Activated CD4-positive, alpha-beta memory T cell treated with anti-CD3 and anti-CD28 coated beads, Interleukin-2, amount 10 ng/mL, durations not matched to agents 7 days and 5 days (primary cell): ENCODE measurements around the gene MELTF. TPM values are rescaled to one million over a fixed set of nuclear protein-coding genes. Genes with fewer than 3 reads are reported as not detected.
"Not testable (repeated sequence)": the region's sequence is repeated elsewhere in the genome, so short reads cannot be mapped to it uniquely, and the experiment has no call there.

Experiments used
- CTCF ChIA-PET: fragments of 350-600 bp; sonication (Branson Sonifier 250); formaldehyde crosslinking; loops from one replicate; lab custom pipeline; 2021; ENCODE audit warnings: antibody characterized with exemption, inconsistent platforms; lab: Charles Lee
- POLR2A ChIA-PET: fragments of 350-600 bp; sonication (Branson Sonifier 250); formaldehyde crosslinking; loops from one replicate; lab custom pipeline; 2021; ENCODE audit warnings: antibody characterized with exemption; lab: Charles Lee
- DNase-seq: peaks from one replicate; pipeline ENCODE4 v3.0.0-alpha.2; 2020
- H3K27ac Mint-ChIP-seq: one replicate; pipeline ENCODE4 v1.8.0; 2021; ENCODE audit warnings: mild to moderate bottlenecking, mixed read lengths
- H3K27me3 Mint-ChIP-seq: one replicate; pipeline ENCODE4 v1.8.0; 2021; ENCODE audit warnings: mixed read lengths
- H3K36me3 Mint-ChIP-seq: one replicate; pipeline ENCODE4 v1.8.0; 2021; ENCODE audit warnings: low read depth, mixed read lengths
- H3K4me1 Mint-ChIP-seq: one replicate; pipeline ENCODE4 v1.8.0; 2021; ENCODE audit warnings: mixed read lengths
- H3K4me3 Mint-ChIP-seq: one replicate; pipeline ENCODE4 v1.8.0; 2021; ENCODE audit warnings: mild to moderate bottlenecking, mixed read lengths
- H3K9me3 Mint-ChIP-seq: one replicate; pipeline ENCODE4 v1.8.0; 2021; ENCODE audit warnings: mixed read lengths
- total RNA-seq, 2 experiments: library from RNA; stranded (reverse); gene quantifications; one replicate each; pipeline ENCODE4 v1.2.3, GENCODE V29; 2021

The MELTF gene
- 1 to 10 TPM; 5.1 to 6.1 TPM for total RNA-seq

DNA sequence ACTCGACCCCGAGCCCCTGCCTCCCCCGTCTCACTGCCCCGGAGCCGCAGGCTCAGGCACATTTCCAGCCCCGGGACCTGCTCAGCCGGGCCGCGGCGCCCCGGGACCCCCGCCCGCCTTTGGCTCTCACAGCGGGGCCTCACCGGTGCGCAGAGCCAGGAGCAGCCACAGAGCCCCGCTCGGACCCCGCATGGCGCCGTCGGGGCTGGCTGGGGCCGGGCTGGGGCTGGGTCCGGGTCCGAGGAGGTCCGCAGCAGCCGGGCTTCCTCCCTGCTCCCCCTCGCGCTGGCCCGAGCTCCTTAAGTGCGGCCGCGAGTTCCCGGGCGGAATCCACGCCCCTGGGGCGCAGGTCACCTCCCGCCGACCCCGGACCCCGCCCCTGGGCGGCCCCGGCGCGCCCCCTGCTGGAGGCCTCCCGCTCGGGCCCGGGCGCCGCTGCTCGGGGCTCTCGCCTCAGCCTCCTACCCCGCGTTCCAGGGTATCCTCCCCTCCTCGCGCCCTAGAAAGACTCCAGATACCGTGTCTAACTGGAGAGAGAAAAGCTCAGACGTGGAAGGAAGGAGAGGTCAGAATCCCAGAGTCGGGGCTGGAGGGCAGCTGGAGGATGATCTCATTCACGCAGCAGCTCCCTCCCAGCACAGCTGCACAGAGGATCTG is at the start of gene MELTF:
Gene MELTF (minus strand): TSS at position 307 of the 657 bp plus-strand sequence. CDS start 115 bp downstream, at position 192.
- DNase-seq = peak; percentile 75
- peak within 1 kb of the TSS; percentile 67 for H3K4me3 Mint-ChIP-seq
- no peaks in the 10 kb centered on the region for H3K36me3 Mint-ChIP-seq
- ChIA-PET CTCF (interaction anchor here (0.6 to 4.9 kb wide), 18 partner anchors 8 to 272 kb away, joined by 3 to 58 read pairs (median 3); partner anchors contain the start of gene SENP5), POLR2A (interaction anchor here (1.0 to 3.6 kb wide), 4 partner anchors 10 to 762 kb away, joined by 3 to 21 read pairs (median 4); partner anchors contain the start of genes LRCH3 and SENP5)
- H3K4me1 Mint-ChIP-seq = peaks cover 27% of the 10 kb centered on the region
- H3K27me3 Mint-ChIP-seq = peaks cover 3% of the 10 kb centered on the region
- no peak within 1 kb of the TSS for H3K27ac Mint-ChIP-seq
- H3K9me3 Mint-ChIP-seq = peaks cover 8% of the 10 kb centered on the region

DNA sequence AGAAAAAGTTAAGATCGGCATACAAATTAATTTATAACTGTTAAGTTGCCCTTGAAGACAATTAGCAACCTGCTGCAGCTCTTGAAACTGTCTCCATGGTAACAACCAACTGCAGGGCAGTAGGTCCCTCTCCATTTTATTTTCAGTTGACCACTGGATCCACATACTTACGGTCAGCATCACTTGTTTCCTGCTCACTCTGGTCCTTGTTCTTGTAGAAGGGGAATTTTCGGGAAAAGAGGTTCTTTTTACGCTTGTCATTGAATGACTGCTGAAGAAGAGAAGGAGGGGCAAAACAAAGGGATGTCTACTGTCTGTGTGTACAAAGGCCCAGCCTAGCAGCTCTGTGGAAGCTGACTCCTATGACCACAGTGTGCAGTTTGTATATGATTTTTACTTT is 46.8 kb upstream of the MELTF start:
- ChIA-PET POLR2A (no interaction called here), CTCF (interaction anchor here (1.7 kb wide), 1 partner anchor 47 kb away, joined by 5 read pairs; the partner anchor contains the start of gene MELTF)
- no peaks in the 10 kb centered on the region for H3K27me3 Mint-ChIP-seq
- no peak for DNase-seq
- peaks cover 8% of the 10 kb centered on the region for H3K36me3 Mint-ChIP-seq
- no peaks in the 10 kb centered on the region for H3K4me1 Mint-ChIP-seq
- no peak overlapping the region for H3K27ac Mint-ChIP-seq
- no peak overlapping the region for H3K4me3 Mint-ChIP-seq
- H3K9me3 Mint-ChIP-seq = no peaks in the 10 kb centered on the region

DNA sequence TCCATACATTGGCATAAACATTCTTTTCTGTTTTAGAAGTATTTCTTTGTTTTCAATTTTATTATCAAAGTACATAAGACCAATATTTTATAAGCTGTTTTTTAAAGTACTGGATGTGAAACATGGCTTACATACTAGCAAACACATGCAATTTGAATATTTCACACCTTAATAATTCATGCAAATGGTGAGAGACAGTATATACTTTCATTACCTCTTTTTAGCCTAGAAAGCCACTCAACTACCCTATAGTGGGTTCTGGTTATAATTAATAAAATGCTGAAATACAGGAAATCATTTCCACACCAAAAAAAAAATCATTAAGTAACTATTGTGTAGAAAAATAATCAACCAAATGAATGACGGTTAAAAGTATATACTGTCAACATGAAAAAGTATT is 38.5 kb upstream of the MELTF start:
- H3K27ac Mint-ChIP-seq = no peak overlapping the region
- ChIA-PET POLR2A (no interaction called here), CTCF (interaction anchor here (0.7 kb wide), 1 partner anchor 83 kb away, joined by 3 read pairs; no protein-coding TSS in a partner anchor)
- H3K36me3 Mint-ChIP-seq = peaks cover 17% of the 10 kb centered on the region
- H3K27me3 Mint-ChIP-seq = no peaks in the 10 kb centered on the region
- no peaks in the 10 kb centered on the region for H3K4me1 Mint-ChIP-seq
- H3K4me3 Mint-ChIP-seq = no peak overlapping the region
- no peaks in the 10 kb centered on the region for H3K9me3 Mint-ChIP-seq
- no peak for DNase-seq

DNA sequence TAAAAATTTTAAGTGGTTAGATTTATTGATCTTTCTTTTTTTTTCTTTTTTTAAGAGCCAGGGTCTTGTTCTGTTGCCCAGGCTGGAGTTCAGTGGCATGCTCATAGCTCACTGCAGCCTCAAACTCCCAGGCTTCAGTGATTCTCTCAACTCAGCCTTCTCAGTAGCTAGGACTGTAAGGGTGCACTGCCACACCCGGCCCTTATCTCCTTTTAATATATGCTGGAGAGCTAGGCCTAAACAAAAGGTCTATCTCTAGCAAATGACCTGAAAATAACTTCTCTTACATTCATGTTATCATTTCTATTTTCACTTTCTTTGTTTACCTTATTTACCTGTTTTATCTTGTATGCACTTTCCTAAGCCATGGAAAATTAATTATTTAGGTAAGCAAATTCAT is 35.2 kb upstream of the MELTF start:
- H3K9me3 Mint-ChIP-seq = no peaks in the 10 kb centered on the region
- no peaks in the 10 kb centered on the region for H3K27me3 Mint-ChIP-seq
- H3K36me3 Mint-ChIP-seq = peaks cover 34% of the 10 kb centered on the region
- no peaks in the 10 kb centered on the region for H3K4me1 Mint-ChIP-seq
- ChIA-PET CTCF (no interaction called here), POLR2A (interaction anchor here (0.6 kb wide), 1 partner anchor 545 kb away, joined by 4 read pairs; no protein-coding TSS in a partner anchor)
- DNase-seq = no peak
- no peak overlapping the region for H3K27ac Mint-ChIP-seq
- H3K4me3 Mint-ChIP-seq = no peak overlapping the region

DNA sequence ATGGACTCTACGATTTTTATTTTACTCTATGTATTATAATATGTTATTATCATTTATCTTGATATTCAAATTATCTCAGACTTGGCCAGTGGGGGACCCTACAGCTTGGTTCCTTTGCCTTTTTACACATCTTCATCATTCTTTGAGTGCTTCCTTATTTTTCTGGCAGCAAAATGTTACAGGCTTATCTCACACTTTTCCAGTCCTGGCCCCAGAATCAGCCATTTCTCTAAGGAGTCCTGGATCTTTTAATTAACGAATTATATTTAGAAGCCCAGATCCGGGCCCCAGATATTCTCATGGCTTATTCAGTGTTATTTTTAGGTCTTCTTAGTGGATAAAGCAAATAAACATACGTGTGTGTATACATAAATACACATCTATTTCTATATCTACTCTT is 32.8 kb upstream of the MELTF start:
- CTCF ChIA-PET = no interaction called here
- Mint-ChIP-seq H3K4me1 (no peaks in the 10 kb centered on the region), H3K9me3 (no peaks in the 10 kb centered on the region)

DNA sequence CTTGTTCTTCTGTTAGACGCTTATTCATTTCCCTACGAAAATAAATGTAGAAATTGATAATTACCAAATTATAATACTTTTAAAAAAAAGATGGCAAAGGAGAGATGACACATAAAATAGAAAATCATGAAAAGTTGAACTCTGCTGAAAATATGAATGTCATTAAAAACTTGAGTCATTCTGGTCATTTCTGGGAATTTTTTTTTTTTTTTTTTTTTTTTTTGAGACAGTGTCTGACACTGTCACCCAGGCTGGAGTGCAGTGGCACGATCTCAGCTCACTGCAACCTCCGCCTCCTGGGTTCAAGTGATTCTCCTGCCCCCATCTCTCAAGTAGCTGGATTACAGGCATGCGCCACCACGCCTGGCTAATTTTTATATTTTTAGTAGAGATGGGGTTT is 22.0 kb upstream of the MELTF start:
- POLR2A ChIA-PET, CTCF ChIA-PET, H3K9me3 Mint-ChIP-seq, DNase-seq, H3K27ac Mint-ChIP-seq, H3K4me3 Mint-ChIP-seq, H3K27me3 Mint-ChIP-seq, H3K4me1 Mint-ChIP-seq: not testable (repeated sequence)
- H3K36me3 Mint-ChIP-seq = peaks cover 43% of the 10 kb centered on the region

More for the DNA sequence above, 32.8 kb upstream of the MELTF start:
- Mint-ChIP-seq H3K27ac (no peak overlapping the region), H3K4me3 (no peak overlapping the region), H3K36me3 (peaks cover 54% of the 10 kb centered on the region), H3K27me3 (no peaks in the 10 kb centered on the region)
- POLR2A ChIA-PET = no interaction called here
- no peak for DNase-seq

DNA sequence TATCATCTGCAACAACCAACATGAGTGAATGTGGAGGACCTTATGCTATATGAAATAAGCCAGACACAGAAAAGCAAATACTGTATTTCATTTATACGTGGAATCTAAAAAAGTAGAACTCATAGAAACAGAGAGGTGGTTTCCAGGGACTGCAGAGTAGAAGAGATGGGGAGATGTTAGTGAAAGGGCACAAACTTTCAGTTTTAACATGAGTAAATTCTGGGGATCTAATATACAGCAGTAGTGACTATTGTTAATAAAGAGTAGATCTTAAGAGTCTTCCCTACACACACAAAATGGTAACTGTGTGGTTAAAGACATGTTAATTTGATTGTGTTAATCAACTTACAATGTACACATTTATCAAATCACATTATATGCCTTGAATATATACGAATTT is 20.9 kb upstream of the MELTF start:
- no peak for DNase-seq
- H3K36me3 Mint-ChIP-seq = peaks cover 53% of the 10 kb centered on the region
- ChIA-PET POLR2A (no interaction called here), CTCF (no interaction called here)
- no peak overlapping the region for H3K4me3 Mint-ChIP-seq
- H3K27me3 Mint-ChIP-seq = no peaks in the 10 kb centered on the region
- no peaks in the 10 kb centered on the region for H3K9me3 Mint-ChIP-seq
- H3K4me1 Mint-ChIP-seq = peaks cover 8% of the 10 kb centered on the region
- H3K27ac Mint-ChIP-seq = no peak overlapping the region

DNA sequence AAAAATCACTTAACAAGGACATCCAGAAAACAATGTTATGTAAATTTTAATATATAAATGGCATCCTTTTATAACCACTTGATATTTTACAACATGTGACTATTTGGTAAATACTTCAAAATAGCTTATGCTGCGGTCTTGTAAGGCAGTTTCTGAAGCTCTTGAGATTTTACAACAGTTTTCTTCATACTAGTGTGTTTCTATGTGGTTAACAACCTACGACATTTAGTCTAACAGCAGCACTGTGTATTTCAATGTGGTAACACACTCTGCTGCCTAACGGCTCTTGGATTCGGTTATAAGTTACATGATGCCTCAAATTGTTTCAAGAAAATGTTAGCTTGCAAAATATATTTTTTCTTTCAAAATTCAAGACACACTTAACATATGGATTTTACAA is 12.9 kb upstream of the MELTF start:
- no peaks in the 10 kb centered on the region for H3K27me3 Mint-ChIP-seq
- no peak overlapping the region for H3K4me3 Mint-ChIP-seq
- H3K36me3 Mint-ChIP-seq = peaks cover 22% of the 10 kb centered on the region
- no peak for DNase-seq
- POLR2A ChIA-PET = no interaction called here
- H3K4me1 Mint-ChIP-seq = no peaks in the 10 kb centered on the region
- CTCF ChIA-PET = interaction anchor here (7.8 kb wide), 1 partner anchor 13 kb away, joined by 58 read pairs; the partner anchor contains the start of gene MELTF
- H3K9me3 Mint-ChIP-seq = no peaks in the 10 kb centered on the region
- no peak overlapping the region for H3K27ac Mint-ChIP-seq

DNA sequence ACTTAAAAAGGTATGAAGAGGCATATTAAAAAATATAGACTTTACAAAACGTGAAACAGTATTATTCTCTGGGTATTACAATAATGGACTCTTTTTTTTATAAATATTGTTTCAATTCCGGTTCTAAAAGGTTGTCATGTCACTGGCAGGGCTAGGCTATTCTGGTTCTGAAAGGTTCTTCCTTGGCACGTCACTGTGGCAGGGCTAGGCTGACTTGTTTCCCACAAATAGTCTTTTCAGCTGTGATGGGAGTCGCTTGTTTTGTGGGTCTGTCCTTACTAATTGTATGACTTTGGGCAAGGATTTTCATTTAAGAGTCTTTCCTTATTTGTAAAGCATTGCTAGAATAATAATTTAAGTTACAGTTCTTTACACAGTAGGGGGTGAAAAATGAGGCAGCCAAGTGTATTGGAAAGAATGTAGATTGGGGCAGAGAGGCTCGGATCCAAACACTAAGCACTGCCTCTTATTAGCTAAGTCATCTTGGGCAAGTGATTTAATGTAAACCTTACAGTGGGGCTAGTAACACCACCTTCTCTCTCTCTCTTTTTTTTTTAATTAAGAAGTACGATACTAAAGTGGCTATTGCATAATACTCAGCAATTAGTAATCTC is 12.4 kb upstream of the MELTF start:
- CTCF ChIA-PET = interaction anchor here (7.8 kb wide), 1 partner anchor 12 kb away, joined by 58 read pairs; the partner anchor contains the start of gene MELTF
- Mint-ChIP-seq H3K27me3 (no peaks in the 10 kb centered on the region), H3K4me1 (no peaks in the 10 kb centered on the region)

DNA sequence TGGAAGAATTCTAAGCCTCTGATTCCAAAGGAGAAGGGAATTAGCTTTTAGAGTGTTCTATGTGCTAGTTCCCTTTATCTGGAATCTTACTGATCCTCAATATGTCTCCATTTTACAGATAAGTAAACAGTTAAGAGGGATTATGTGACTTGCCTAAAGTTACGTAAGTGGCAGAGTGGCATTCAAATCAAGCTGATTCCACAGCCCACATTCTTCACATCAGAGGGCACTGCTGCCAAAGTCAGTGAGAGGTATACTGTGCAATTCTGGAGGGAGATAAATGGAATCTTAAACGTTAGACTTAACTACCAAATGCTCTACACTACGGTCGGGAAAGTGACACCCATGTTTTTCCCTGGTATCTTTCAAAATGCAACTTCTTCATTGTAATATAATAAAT is 11.0 kb upstream of the MELTF start:
- Mint-ChIP-seq H3K4me3 (no peak overlapping the region), H3K4me1 (no peaks in the 10 kb centered on the region), H3K9me3 (no peaks in the 10 kb centered on the region), H3K27me3 (peaks cover 3% of the 10 kb centered on the region), H3K36me3 (peaks cover 12% of the 10 kb centered on the region), H3K27ac (no peak overlapping the region)
- POLR2A ChIA-PET = no interaction called here
- CTCF ChIA-PET = interaction anchor here (7.8 kb wide), 1 partner anchor 11 kb away, joined by 58 read pairs; the partner anchor contains the start of gene MELTF
- DNase-seq = no peak

More for the DNA sequence above, 12.4 kb upstream of the MELTF start:
- no peak for DNase-seq
- Mint-ChIP-seq H3K27ac (no peak overlapping the region), H3K9me3 (no peaks in the 10 kb centered on the region), H3K4me3 (no peak overlapping the region), H3K36me3 (peaks cover 22% of the 10 kb centered on the region)
- POLR2A ChIA-PET = interaction anchor here (0.6 kb wide), 1 partner anchor 112 kb away, joined by 3 read pairs; no protein-coding TSS in a partner anchor

DNA sequence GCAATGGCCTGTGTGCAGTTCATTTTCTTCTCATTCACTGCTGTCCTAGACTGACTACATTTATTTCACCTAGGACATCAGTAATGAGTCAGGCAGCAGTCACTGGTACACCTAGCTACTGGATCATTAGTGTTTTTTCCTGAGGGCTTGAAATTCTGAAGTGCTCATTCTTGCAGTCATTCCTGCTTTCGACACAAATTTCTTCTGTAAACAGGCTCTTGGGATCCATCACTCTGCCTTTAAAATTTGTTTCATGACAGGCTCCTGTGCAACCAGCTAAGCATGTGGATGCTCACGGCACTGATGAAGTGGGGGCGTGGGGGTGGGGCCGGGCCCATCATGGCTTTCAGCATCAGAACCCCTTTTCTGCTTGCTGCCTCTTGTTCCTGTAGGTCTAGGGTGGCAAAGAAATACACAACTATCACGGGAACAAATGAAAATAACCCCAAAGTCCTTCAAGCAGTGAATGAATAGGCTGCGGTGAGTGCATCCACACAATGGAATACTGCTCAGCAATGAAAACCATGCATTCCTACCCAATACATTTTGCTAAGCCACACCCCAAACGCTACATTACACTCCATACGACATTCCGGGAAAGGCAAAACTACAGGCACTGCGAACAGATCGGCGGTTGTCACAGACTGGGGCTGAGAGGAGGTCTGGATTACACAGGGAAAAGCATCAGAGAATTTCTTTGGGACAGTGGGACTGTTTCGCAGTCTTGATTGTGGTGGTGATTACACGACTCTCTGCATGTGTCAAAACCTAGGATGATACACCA is 9.3 kb upstream of the MELTF start:
- no peak for DNase-seq
- peaks cover 3% of the 10 kb centered on the region for H3K9me3 Mint-ChIP-seq
- peaks cover 7% of the 10 kb centered on the region for H3K27me3 Mint-ChIP-seq
- ChIA-PET POLR2A (no interaction called here), CTCF (interaction anchor here (7.8 kb wide), 1 partner anchor 9 kb away, joined by 58 read pairs; the partner anchor contains the start of gene MELTF)
- H3K36me3 Mint-ChIP-seq = peaks cover 2% of the 10 kb centered on the region
- no peak overlapping the region for H3K27ac Mint-ChIP-seq
- no peak overlapping the region for H3K4me3 Mint-ChIP-seq
- no peaks in the 10 kb centered on the region for H3K4me1 Mint-ChIP-seq

DNA sequence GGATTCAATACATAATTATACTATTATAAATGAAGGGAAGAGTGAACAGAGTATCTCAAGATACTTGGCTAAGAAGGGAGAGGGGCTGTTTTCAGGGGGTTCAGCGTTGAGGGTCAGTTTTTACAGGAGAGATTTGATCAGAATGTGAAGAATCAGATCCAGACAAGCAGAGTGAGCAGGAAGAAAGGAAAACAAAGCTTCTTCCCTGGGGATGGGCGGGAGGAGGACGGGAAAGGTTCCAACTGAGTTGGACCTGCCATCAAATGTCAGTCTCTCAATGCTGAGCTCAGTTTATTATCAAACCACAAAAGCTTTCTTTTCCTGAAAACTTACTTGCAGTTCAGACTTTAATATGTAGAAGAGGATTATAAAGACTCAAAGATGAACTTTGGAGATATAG is 6.0 kb upstream of the MELTF start:
- ChIA-PET POLR2A (interaction anchor here (1.9 kb wide), 1 partner anchor 10 kb away, joined by 4 read pairs; no protein-coding TSS in a partner anchor), CTCF (interaction anchor here (1.3 kb wide), 1 partner anchor 12 kb away, joined by 7 read pairs; no protein-coding TSS in a partner anchor)
- Mint-ChIP-seq H3K4me3 (no peak overlapping the region), H3K27me3 (peaks cover 7% of the 10 kb centered on the region), H3K36me3 (peaks cover 2% of the 10 kb centered on the region), H3K9me3 (peaks cover 10% of the 10 kb centered on the region), H3K4me1 (peaks cover 14% of the 10 kb centered on the region), H3K27ac (no peak overlapping the region)
- no peak for DNase-seq
